GM12892 (cell line): ENCODE results near the gene SMIM34. TPM values are rescaled to one million over a fixed set of nuclear protein-coding genes. Genes with fewer than 3 reads are reported as not detected.
"Not testable (repeated sequence)": the region's sequence is repeated elsewhere in the genome, so short reads cannot be mapped to it uniquely, and the experiment has no call there.

ENCODE experiments used
- DNase-seq: peaks from one replicate; pipeline ENCODE4 v3.0.0; 2011; ENCODE audit not compliant: insufficient read length
- FAIRE-seq: peaks from 2 replicates; lab custom pipeline; 2011; peaks lifted over from hg19 to GRCh38; lab: Jason Lieb, UNC
- polyA plus RNA-seq: library from polyadenylated mRNA; unstranded; fragments of >200 nt; gene quantifications from one replicate; pipeline ENCODE4 v1.2.1, GENCODE V29; 2012; ENCODE audit warnings: missing spikeins, inconsistent platforms; ENCODE audit not compliant: missing spikeins

The SMIM34 gene, protein sequence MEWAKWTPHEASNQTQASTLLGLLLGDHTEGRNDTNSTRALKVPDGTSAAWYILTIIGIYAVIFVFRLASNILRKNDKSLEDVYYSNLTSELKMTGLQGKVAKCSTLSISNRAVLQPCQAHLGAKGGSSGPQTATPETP
- not detected for polyA plus RNA-seq

DNA sequence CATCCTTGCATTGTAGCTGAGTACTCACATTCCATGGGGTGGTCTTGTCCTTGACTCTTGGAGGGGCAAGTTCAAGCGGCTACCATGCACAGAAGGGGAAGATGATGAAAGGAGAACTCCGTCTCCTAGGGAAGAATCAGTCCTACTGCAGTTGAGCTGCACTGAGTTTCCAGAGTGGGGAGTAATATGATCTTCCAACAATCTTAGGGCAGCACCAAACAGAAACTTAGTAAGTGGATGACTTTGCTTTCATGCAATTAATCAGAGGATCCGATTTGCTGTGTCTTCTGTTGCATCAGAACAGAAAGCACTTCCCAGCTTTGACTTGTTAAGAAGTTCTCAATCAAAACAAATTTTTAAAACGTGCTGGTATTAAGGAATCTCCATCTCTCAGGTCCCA is at the start of gene SMIM34:
TSS of gene SMIM34 (minus strand) at position 147 of the 400 bp plus-strand sequence. CDS start at position 35, 112 bp downstream.
- not testable (repeated sequence) for DNase-seq, FAIRE-seq

DNA sequence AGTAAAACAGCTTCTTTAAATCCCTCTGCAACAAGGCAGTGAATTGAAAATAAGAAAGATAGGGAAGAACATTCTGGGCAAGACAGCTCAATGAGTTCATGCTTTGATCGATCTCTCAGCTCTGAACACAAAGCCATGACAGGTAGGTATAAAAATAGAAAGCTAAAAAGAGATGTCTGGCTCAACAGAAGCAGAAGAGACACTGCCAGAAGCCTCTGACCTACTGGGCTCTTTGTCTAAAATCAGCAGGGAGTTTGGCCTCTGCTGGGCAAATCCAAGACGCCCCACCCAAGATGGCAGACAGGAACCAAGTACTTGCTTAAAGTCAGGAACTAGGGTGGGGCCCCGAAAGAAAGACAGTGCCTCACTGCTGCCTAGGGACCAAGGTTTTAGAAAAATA is 43.6 kb upstream of the SMIM34 start:
- not testable (repeated sequence) for DNase-seq, FAIRE-seq

DNA sequence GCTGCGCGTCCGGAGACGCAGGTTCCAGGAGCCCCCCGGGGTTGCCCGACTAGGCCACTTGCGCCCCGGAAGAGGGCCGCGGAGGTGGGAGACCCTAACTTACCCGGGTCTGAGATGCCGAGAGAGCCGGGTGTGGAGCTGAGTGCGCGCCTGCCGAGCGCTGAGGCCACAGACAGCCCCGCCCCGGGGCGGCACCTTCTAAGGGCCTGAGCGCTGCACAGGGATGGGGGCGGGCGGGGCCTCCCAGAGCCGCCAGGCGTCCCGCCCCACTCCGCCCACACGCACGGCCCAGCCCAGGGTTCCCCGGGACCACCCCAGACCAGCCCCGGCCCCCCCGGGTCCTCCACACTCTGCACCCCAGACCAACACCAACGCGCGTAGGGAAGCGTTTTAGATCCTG is 35.7 kb upstream of the SMIM34 start:
- not testable (repeated sequence) for FAIRE-seq, DNase-seq

DNA sequence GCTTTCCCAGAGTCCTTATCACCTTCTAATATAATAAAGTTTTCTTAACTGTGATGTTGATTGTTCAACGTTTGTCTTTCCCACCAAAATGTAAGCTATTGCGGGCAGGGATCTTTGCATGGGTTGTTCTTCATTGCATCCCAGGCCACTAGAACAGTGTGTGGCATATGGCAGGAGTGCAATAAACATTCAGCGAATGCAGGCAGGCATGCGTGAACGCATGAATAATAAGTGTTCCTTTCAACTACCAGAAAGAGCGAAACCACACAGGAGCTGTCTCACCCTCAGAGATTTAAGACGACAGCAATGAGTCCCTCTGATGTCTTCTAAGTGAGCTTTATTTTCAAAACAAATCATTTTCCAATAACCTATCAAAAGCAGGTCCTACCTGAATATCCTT is 34.5 kb upstream of the SMIM34 start:
- FAIRE-seq, DNase-seq: not testable (repeated sequence)

DNA sequence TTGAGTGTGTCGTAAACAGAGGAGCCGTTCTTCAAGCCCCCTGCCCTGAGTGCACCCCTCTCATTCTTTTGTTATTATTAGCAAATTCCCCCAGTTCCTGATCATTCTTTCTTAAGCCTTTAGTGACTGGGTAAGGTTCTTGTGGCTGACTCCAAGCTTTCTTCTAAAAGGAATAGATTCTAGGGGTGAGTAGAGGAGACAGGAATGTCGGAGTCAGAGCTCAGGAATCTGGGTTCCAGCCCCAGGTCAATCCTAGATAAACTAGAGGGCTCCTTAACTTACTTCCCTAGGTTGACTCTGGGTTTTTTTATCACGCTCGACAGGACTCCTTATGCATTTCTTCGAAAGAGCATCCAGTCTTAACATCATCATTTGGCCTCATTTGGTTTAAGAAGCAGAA is 32.4 kb upstream of the SMIM34 start:
- DNase-seq, FAIRE-seq: not testable (repeated sequence)

DNA sequence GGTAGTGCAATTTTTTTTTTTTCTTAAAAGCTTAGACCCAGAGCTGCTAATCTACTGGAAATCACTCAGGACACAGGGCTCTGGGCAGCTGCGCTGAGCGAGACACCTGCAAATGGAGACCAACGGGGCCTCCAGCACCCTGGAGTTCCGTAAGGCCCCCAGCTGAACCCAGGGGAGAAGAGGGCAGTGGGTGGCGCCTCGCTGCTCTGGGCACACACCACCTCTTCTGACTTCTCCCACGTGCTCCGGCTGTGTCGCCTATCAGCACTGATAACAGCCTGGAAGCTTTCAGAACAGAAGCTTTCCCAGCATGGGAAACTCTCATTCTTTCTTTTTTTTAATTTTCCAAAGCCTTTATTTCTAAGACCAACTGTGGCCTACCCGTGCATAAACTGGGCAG is 31.9 kb upstream of the SMIM34 start:
- FAIRE-seq, DNase-seq: not testable (repeated sequence)

DNA sequence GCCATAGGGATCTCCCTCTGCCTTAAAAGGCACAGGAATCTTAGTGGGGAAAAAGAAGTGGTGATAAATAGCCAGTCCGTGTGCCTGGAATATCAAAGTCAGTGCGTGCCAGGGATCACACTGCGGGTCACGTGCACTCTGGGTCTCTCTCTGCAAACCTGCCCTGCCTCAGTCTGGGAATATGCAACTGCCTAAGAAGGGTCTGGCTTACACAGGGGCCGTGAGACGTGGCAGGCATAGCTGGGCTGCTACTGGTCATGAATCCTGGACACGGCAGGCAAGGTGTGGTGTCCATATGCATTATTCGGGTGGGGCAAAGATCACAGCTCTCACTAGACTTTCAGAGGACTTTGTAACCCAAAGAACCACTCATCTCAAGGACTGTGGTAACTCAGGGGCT is 23.3 kb upstream of the SMIM34 start:
- FAIRE-seq, DNase-seq: not testable (repeated sequence)

DNA sequence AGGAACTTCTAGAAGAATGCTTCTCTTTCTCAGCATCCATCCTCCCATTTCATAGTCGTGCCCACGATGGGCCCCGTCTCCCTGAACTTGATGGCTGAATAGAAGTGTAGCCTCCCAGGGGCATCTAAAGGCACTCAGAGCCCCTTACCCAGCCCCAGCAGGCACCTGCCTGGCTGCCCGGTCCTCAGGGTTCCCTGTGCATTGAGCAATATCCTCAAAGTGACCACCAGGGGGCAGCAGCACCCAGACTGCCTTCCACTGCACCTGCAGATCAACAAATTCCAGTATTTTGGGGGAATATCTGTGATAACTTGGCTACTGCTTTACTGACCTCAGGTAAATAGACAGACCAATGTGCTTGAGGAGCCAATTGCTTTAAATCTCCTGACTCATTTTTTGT is 19.7 kb upstream of the SMIM34 start:
- peak; percentile 84 for FAIRE-seq
- not testable (repeated sequence) for DNase-seq

DNA sequence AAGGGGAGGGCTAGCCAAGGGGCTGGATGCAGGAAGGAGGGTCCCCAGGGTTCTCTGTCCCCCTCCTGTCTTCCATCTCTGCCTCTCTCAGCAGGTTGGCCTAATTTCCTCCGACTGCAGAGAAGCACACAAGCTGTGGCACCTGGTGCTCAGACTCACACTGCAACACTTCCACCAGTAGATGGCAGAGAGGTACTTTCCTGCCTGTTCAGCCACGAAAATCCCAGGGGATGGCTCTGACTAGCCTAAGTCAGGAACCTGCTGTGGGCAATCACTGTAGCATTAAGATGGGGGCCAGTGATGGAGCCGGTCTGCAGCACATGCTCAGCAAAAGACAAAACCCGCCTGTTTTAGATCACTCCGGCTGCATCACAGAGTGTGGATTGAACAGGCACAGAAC is 6.0 kb upstream of the SMIM34 start:
- FAIRE-seq, DNase-seq: not testable (repeated sequence)

DNA sequence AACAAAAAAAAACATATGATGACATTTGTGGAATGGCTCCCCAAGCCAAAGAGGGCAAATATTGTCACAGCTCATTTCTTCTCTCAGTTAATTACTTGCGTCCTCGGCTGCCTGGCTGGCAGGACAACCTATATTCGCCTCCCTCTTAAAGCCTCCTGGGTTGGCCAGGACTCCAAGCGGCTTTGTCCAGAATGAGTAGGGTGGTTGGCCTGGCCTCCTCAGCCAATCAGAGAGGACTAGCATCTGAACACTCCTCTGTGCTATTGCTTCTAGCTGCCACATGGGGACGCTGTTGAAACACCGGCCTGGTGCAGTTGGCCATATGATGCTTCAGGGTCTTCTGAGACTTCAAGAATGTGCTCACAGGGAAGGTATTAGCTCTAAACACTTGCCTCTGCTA is 4.7 kb upstream of the SMIM34 start:
- DNase-seq, FAIRE-seq: not testable (repeated sequence)

DNA sequence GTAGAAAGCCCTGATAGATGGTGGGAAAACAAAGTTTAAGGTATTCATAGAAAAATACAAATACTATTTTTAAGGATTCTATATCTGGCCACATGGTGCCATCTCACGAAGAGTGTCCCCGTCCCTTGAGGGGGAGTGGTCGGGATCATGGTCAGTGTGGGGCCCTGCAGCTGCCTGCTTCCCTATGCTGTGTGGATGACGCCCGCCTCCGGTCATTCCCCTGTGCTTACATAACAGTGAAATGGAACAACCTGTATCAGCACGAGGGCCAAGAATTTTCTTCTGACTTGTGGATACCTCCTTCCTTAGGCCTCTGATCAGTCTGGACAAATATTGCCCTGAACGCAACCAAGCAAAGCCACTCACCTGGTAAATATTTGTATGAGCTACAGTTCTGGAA is 3.6 kb upstream of the SMIM34 start:
- FAIRE-seq, DNase-seq: not testable (repeated sequence)

DNA sequence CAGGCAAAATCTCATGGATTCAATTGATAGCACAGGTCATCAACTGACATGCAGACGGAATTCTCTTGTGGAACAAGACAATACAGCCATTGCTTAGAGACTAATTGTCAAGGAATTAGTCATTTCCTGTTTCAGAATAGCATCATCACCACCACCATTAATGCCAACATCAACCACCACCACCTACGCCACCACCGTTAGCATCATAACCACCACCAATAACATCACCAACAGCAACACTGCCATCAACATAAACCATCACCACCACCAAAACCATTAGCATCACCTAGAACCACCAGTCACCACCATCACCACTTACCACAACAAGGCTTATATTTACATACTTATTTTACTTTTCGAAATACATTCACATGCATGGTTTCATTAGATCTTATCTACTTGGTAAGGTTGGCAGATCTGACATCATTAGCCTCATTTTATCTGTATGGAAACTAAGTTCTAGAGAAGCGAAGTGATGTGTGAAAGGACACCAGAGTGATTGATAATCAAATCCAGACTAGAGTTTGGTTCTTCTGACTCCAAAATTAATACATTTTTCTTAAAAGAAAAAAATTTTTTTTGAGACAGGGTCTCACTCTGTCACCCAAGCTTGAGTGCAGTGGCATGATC is 6.2 kb downstream of the SMIM34 start:
- FAIRE-seq, result peak; percentile 9
- not testable (repeated sequence) for DNase-seq

DNA sequence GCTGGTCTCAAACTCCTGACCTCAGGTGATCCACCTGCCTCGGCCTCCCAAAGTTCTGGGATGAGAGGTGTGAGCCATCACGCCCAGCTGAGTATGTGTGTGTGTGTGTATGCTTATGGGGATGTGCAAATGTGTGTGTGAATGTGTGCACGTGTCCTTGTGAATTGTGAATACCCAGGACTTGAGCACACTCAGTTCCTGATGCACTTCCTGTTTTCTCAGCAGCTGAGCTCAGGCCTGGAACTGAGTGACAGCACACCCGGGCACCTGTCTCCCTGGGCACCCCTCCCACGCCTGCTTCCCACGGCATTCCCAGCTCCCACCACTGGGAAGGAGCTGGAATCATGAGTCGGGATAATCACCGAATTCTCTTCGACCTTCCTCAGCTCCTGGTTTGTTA is 16.5 kb downstream of the SMIM34 start:
- DNase-seq, FAIRE-seq: not testable (repeated sequence)

DNA sequence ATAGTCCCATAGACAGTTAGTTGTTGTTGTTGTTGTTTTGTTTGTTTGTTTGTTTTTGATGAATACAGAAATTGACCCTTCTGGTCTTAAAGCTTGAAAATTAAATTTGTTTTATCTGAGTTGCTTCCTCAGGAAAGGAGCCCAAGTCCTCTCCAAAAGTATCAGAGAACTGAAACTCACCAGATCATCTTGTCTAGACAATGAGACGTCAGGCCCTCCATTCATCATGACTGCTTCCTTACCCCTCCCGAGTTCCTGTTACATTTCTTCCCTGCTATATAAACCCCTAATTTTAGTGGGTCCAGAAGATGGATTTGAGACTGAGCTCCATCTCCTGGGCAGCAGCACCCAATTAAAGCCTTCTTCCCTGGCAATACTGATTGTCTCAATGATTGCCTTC is 17.1 kb downstream of the SMIM34 start:
- FAIRE-seq, DNase-seq: not testable (repeated sequence)

DNA sequence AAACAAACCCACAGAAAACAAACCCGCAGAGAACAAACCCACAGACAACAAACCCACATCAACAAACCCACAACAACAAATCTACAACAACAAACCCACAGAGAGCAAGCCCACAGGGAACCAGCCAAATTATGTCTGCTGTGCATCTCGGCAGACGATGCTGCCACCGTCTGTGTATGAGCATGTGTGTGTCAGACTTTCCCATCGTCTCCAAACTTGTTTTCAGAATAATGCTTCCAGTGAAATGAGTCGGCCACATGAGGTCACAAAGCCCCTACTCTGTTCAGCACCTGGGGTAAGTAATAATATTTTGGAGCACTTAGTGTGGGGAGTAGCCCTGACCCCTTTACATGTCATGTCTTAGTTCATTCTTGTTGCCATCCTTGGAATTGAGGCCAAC is 17.6 kb downstream of the SMIM34 start:
- not testable (repeated sequence) for FAIRE-seq, DNase-seq

DNA sequence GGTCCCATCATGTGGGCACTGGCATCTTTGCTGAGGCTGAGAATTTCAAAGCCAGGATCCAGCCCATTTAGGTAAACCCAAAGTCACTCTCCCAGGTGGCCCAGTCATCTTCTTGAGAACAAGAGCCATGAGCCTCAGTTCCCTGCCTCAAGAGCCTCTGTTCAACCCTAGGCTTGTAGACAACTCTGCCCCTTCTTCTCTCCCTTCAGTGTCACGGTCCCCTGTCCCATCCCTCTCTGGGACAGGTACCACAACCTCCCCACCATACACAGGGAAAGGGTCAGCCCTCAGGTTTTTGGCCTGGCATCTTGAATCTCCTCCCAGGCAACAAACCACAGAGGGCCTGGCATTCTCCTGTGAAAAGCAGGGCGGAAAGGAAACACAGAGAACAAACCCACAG is 18.1 kb downstream of the SMIM34 start:
- not testable (repeated sequence) for FAIRE-seq, DNase-seq

DNA sequence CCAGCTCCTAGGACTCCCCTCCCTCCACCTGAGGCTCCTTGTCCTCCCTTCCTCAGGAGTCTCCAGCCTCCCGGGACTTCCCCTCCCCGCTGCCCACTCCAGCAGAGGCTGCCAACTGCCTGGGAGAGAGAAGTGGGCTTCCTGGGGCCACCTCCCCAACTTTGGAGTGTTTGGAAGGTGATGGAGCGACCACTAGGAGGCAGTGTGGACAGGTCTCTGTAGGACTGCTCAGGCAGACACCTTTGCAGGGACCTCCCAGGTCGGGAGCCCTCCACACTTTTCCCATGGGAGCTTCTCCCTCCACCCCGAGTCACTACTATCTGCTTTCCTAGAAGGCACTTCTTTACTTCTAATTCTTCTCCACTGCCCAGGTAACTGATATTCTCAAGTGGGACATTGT is 19.0 kb downstream of the SMIM34 start:
- FAIRE-seq, DNase-seq: not testable (repeated sequence)

DNA sequence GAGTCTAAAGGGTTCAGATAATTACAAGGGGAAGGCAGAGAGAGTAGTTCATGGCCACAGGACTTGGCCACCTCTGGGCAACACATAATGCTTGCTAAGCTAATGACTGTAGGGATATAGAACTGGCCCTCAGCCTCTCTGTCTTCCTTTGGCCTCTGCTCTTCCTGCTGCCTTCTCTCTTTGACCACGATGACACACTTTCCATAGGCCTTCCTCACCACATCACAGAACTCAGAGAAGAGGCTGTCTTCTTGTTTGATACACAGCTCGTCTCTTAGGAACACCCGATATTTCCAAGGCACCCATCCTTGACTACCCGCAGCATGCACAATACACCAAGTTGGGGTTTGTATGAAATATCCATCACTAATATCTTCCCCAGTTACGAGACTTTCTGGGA is 23.2 kb downstream of the SMIM34 start:
- FAIRE-seq, result not testable (repeated sequence)

DNA sequence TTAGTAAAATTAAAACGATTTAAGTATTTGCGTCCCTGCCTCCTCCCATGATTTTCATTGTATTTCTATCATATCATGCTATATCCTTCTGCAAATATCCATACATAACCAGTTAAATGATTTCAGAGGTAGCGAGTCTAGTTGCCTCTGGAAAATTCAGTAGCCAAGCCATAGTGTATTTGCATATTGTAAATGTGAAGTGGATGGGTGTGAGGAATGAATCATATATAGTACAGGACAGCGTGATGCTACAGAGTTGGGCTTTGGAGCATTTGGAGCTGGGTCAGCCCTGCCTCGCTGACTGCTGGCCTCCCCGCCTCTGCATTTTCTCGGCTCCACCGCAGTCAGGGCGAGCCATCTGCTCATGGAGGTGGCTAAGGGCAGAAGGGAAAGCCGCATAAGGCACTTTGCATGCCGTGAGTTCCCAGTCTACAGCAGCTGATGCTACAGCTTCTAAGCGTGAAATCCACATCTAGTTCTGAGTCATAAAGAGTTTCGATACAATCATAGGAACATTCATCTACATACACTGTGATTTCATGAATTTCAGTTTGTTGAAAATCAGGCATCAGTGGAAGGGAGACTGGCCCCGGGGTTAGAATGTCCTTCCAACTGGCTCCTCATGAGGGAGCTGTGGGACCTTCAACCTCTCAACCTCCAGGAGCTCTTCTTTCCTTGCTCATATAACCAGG is 39.9 kb downstream of the SMIM34 start:
- DNase-seq, result not testable (repeated sequence)
- peak; percentile 98 for FAIRE-seq

More for the DNA sequence above, 23.2 kb downstream of the SMIM34 start:
- not testable (repeated sequence) for DNase-seq

DNA sequence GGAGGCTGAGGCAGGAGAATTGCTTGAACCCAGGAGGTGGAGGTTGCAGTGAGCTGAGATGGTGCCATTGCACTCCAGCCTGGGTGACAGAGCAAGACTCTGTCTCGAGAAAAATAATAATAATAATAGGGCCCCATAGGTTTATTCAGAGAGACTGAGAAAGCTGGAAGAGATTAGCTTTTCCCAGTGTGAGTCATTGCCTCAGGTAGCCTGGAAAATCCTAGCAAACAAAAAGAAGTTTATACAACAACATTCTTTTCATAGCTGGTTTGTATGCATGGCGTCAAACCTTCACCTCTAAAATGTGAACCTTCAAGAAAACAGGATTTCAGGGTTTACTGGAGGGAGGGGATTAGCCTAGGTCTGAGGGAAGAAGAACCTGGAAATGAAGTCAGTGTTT is 40.6 kb downstream of the SMIM34 start:
- not testable (repeated sequence) for DNase-seq, FAIRE-seq

DNA sequence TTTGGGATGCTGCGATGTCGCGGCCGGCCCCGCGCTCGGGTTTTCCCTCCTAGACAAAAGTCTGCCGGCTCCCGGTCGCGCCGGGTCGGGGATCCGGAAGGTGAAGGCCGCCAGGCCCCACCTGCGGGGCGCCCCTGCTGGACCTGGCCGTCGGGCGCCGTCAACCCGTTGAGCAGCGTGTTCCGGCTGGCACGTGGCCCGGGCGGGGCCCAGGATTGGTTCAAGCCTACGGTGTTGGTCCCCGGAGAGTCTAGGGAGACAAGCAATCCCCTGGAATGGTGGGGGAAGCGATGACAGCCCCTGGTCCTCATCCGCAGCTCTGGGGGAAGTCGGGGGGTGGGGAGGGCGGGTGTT is 48.2 kb downstream of the SMIM34 start:
- DNase-seq, FAIRE-seq: not testable (repeated sequence)
